ENCODE data around the gene MICA. TPM values are rescaled to one million over a fixed set of nuclear protein-coding genes. Genes with fewer than 3 reads are reported as not detected.

MICA gene
- total RNA-seq, 2 donors from 2014 or later = 15.0 to 16.4 TPM

DNA sequence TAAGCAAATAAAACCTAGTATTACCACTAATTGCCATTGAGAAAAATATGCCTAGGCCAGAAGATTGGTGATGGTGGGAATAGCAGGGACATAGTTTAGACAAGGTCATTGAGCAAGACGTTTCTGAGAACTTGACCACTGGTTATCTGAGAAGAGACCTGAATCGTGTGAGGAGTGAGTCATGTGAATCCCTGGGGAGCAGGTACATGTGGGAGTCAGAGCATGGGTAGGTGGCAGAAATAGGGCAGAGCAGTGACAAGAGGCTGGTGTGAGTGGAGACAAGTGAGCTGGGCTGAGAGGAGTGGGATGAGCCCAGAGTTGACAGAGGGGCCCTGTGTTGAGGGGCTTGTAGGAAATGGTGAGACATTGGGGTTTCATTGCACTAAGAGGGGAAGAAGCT lies 16.4 kb downstream of the MICA start:
- peaks cover 8% of the 10 kb centered on the region for H3K36me3 ChIP-seq
- no peak overlapping the region for H3K27ac ChIP-seq
- H3K4me1 ChIP-seq (ENCODE audit: control insufficient read depth in 1 of 2, low read depth in 2 of 2) = no peaks in the 10 kb centered on the region
- H3K9me3 ChIP-seq = no peaks in the 10 kb centered on the region
- H3K4me3 ChIP-seq = no peak overlapping the region
- ATAC-seq (ENCODE audit: insufficient number of reproducible peaks, low FRiP score, low read depth) = no peak
- no peaks in the 10 kb centered on the region for H3K27me3 ChIP-seq (replicated peaks; ENCODE audit: insufficient read depth)
- DNase-seq (ENCODE audit: low spot score) = no peak
- TF ChIP-seq, protein P1, sequence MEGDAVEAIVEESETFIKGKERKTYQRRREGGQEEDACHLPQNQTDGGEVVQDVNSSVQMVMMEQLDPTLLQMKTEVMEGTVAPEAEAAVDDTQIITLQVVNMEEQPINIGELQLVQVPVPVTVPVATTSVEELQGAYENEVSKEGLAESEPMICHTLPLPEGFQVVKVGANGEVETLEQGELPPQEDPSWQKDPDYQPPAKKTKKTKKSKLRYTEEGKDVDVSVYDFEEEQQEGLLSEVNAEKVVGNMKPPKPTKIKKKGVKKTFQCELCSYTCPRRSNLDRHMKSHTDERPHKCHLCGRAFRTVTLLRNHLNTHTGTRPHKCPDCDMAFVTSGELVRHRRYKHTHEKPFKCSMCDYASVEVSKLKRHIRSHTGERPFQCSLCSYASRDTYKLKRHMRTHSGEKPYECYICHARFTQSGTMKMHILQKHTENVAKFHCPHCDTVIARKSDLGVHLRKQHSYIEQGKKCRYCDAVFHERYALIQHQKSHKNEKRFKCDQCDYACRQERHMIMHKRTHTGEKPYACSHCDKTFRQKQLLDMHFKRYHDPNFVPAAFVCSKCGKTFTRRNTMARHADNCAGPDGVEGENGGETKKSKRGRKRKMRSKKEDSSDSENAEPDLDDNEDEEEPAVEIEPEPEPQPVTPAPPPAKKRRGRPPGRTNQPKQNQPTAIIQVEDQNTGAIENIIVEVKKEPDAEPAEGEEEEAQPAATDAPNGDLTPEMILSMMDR (IDR thresholded peaks at IDR 0.05) = no peak

DNA sequence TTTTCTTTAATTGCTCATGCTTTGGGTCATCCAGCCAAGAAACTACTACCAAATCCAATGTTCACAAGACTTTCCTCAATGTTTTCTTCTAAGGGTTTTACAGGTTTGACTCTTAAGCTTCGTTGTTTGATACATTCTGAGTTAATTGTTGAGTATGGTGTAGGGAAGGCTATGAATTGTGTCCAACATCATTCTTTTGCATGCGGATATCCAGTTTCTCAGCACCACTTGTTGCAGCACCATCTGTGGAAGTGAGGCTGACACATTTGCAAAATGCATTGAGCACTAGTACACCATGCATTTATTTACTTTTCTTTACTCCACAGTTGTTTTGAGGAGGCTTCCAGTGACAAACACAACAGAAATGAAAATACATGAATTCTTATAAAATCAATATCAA lies 17.2 kb downstream of the MICA start:
- H3K27me3 ChIP-seq (replicated peaks; ENCODE audit: insufficient read depth) = no peaks in the 10 kb centered on the region
- TF ChIP-seq, protein P1 (IDR thresholded peaks at IDR 0.05) = no peak
- ATAC-seq (ENCODE audit: insufficient number of reproducible peaks, low FRiP score, low read depth) (no peak), DNase-seq (ENCODE audit: low spot score) (no peak)
- peaks cover 8% of the 10 kb centered on the region for H3K36me3 ChIP-seq
- H3K9me3 ChIP-seq = no peaks in the 10 kb centered on the region
- H3K4me3 ChIP-seq = no peak overlapping the region
- no peak overlapping the region for H3K27ac ChIP-seq
- no peaks in the 10 kb centered on the region for H3K4me1 ChIP-seq (ENCODE audit: control insufficient read depth in 1 of 2, low read depth in 2 of 2)

DNA sequence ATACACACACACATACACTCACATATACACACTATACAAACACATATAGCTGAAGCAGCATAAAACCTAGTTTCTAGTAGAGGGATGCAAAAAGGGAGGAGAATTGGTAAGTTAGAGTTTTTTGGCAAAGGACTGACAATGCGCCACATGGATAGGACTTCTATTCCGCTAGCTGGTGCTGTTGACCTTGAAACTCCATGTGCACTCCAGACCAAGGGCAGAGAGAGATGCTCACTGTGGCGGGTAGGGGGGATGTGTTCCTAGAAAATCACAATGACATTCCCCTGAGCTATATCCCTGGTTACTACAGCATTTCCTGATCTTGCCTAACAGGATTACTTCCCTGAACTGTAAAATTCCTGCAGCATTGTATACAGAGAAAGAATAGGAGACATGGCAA lies 19.2 kb downstream of the MICA start:
- TF ChIP-seq, protein P1 (IDR thresholded peaks at IDR 0.05) = no peak
- ATAC-seq (ENCODE audit: insufficient number of reproducible peaks, low FRiP score, low read depth) = no peak
- H3K27me3 ChIP-seq (replicated peaks; ENCODE audit: insufficient read depth) = no peaks in the 10 kb centered on the region

DNA sequence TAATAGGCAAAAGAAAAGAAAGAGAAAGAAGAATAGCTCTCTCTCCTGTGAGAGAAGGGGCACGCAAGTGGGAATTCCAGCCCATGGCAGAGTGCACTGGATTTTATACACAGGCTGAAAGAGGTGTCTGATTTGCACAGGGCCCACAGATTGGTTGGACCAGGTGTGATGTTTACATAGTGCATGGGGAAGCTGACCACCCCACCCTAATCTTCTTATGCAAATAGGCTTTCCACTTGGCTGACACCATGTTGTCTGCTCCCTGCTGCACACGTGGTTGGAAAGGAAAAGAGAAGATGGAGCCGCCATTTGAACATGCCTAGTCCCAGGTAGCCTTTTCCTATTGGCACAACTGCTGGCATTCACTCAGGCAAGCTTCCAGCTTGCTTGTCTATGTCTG lies 20.2 kb downstream of the MICA start:
- no peaks in the 10 kb centered on the region for H3K9me3 ChIP-seq
- no peaks in the 10 kb centered on the region for H3K27me3 ChIP-seq (replicated peaks; ENCODE audit: insufficient read depth)
- no peaks in the 10 kb centered on the region for H3K36me3 ChIP-seq
- H3K4me3 ChIP-seq = no peak overlapping the region
- no peak for DNase-seq (ENCODE audit: low spot score)
- no peaks in the 10 kb centered on the region for H3K4me1 ChIP-seq (ENCODE audit: control insufficient read depth in 1 of 2, low read depth in 2 of 2)
- ATAC-seq (ENCODE audit: insufficient number of reproducible peaks, low FRiP score, low read depth) = no peak
- TF ChIP-seq, protein P1 (IDR thresholded peaks at IDR 0.05) = no peak
- no peak overlapping the region for H3K27ac ChIP-seq

More for the DNA sequence above, 19.2 kb downstream of the MICA start:
- H3K27ac ChIP-seq = no peak overlapping the region
- no peaks in the 10 kb centered on the region for H3K9me3 ChIP-seq
- DNase-seq (ENCODE audit: low spot score) = no peak
- H3K4me3 ChIP-seq = no peak overlapping the region
- H3K36me3 ChIP-seq = no peaks in the 10 kb centered on the region
- H3K4me1 ChIP-seq (ENCODE audit: control insufficient read depth in 1 of 2, low read depth in 2 of 2) = no peaks in the 10 kb centered on the region

DNA sequence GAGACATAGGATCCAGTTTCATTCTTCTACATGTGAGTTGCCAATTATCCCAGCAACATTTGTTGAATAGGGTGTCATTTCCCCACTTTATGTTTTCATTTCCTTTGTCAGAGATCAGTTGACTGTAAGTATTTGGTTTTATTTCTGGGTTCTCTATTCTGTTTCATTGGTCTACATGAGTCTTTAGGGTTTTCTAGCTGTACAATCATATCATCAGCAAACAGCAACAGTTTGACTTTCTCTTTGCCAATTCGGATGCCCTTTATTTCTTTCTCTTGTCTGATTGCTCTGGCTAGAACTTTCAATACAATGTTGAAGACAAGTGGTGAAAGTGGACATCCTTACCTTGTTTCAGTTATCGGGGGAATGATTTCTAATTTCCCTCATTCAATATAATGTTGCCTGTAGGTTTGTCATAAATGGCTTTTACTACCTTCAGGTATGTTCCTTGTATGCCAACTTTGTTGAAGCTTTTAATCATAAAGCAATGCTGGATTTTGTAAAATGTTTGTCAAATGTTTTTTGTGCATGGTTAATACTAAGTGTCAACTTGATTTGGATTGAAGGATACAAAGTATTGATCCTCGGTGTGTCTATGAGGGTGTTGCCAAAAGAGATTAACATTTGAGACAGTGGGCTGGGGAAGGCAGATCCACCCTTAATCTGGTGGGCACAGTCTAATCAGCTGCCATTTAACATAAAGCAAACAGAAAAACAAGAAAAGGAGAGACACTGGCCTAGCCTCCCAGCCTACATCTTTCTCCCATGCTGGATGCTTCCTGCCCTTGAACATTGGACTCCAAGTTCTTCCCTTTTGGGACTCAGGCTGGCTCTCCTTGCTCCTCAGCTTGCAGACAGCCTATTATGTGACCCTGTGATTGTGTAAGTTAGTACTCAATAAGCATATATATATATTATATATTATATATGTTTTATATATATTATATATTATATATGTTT lies 23.3 kb downstream of the MICA start:
- Histone ChIP-seq H3K4me3 (no peak overlapping the region), H3K27me3 (replicated peaks; ENCODE audit: insufficient read depth) (no peaks in the 10 kb centered on the region), H3K27ac (no peak overlapping the region), H3K4me1 (ENCODE audit: control insufficient read depth in 1 of 2, low read depth in 2 of 2) (no peaks in the 10 kb centered on the region), H3K36me3 (no peaks in the 10 kb centered on the region), H3K9me3 (no peaks in the 10 kb centered on the region)
- DNase-seq (ENCODE audit: low spot score) = no peak
- TF ChIP-seq, protein P1 (IDR thresholded peaks at IDR 0.05) = no peak
- ATAC-seq (ENCODE audit: insufficient number of reproducible peaks, low FRiP score, low read depth) = no peak

Data from thoracic aorta (tissue), 2 donors.